ENCODE data around the gene RAB3D.

DNA sequence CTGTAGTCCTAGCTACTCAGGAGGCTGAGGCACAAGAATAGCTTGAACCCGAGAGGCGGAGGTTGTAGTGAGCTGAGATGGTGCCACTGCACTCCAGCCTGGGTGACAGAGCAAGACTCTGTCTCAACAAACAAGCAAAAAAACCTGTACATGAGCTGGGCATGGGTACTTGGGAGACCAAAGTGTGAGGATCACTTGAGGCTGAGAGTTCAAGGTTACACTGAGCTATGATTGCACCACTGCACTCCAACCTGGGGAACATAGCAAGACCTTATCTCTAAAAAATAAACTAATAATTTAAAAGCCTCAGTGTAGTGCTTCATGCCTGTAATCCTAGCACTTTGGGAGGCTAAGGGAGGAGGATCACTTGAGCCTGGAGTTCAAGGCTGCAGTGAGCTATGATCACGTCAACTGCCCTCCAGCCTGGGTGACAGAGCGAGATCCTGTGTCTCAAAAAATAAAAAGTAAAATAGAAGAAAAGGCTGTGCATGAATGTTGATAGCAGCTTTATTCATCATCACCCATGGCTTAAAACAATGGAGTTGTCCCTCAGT is 64.8 kb downstream of the RAB3D start:
- TF ChIP-seq POLR2A (IDR thresholded peaks at IDR 0.05; ENCODE audit: extremely low read depth, insufficient read length): no peak
- no peak for TF ChIP-seq CTCF (IDR thresholded peaks at IDR 0.05; ENCODE audit: low read depth, low read length)
- TF ChIP-seq, protein P1, sequence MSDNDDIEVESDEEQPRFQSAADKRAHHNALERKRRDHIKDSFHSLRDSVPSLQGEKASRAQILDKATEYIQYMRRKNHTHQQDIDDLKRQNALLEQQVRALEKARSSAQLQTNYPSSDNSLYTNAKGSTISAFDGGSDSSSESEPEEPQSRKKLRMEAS (IDR thresholded peaks at IDR 0.05; ENCODE audit: low read depth, low read length): no peak
- no peak for TF ChIP-seq MYC (IDR thresholded peaks at IDR 0.05; ENCODE audit: low read depth, low read length)

Measured in NB4 (cell line).